SK-N-SH (cell line): ENCODE data around the gene CCSER1.

Experiments
- CHD2 ChIP-seq: fragments of 150-350 bp; IDR thresholded peaks from 2 replicates; pipeline ENCODE4 v1.6.1; 2018; ENCODE audit warnings: low read length; ENCODE audit not compliant: partially characterized antibody
- POLR2AphosphoS5 ChIP-seq: IDR thresholded peaks from 2 replicates; pipeline ENCODE4 v1.6.1; 2012; ENCODE audit warnings: low read depth, low read length
- TF ChIP-seq, protein P1 (sequence below): fragments of 200-600 bp; sonication (generic); IDR thresholded peaks from 2 replicates; pipeline ENCODE4 v1.6.1; 2017; ENCODE audit warnings: antibody characterized with exemption, mild to moderate bottlenecking, moderate library complexity
- TF ChIP-seq, protein P2 (sequence below): IDR thresholded peaks from 2 replicates; pipeline ENCODE4; 2012

- TF ChIP-seq, protein P1, sequence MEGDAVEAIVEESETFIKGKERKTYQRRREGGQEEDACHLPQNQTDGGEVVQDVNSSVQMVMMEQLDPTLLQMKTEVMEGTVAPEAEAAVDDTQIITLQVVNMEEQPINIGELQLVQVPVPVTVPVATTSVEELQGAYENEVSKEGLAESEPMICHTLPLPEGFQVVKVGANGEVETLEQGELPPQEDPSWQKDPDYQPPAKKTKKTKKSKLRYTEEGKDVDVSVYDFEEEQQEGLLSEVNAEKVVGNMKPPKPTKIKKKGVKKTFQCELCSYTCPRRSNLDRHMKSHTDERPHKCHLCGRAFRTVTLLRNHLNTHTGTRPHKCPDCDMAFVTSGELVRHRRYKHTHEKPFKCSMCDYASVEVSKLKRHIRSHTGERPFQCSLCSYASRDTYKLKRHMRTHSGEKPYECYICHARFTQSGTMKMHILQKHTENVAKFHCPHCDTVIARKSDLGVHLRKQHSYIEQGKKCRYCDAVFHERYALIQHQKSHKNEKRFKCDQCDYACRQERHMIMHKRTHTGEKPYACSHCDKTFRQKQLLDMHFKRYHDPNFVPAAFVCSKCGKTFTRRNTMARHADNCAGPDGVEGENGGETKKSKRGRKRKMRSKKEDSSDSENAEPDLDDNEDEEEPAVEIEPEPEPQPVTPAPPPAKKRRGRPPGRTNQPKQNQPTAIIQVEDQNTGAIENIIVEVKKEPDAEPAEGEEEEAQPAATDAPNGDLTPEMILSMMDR, result no peak
- TF ChIP-seq POLR2AphosphoS5, result no peak
- TF ChIP-seq, protein P2, sequence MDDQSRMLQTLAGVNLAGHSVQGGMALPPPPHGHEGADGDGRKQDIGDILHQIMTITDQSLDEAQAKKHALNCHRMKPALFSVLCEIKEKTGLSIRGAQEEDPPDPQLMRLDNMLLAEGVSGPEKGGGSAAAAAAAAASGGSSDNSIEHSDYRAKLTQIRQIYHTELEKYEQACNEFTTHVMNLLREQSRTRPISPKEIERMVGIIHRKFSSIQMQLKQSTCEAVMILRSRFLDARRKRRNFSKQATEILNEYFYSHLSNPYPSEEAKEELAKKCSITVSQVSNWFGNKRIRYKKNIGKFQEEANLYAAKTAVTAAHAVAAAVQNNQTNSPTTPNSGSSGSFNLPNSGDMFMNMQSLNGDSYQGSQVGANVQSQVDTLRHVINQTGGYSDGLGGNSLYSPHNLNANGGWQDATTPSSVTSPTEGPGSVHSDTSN, result no peak
- no peak for TF ChIP-seq CHD2
Observed at GRCh38 chr4:91611782-91612181, 1484.6 kb downstream of the CCSER1 start.
